GM21619 (cell line): ENCODE data around the gene EPB41L1.

Source experiments
- ATAC-seq: cut with Tn5 transposase; IDR thresholded peaks from one replicate; pipeline ENCODE4 v1.9.1; 2021; ENCODE audit not compliant: unreplicated experiment

Gene EPB41L1

GRCh38 chr20:36154700-36155628, at the start of gene EPB41L1:
TSS of gene EPB41L1 (plus strand) at chr20:36154740. CDS start at chr20:36173778, 19,038 bp downstream.
- no peak for ATAC-seq

GRCh38 chr20:36104856-36105255, 49.7 kb upstream of the EPB41L1 start:
- no peak for ATAC-seq

GRCh38 chr20:36105711-36106226, 48.8 kb upstream of the EPB41L1 start:
- no peak for ATAC-seq

GRCh38 chr20:36106606-36107005, 47.9 kb upstream of the EPB41L1 start:
- no peak for ATAC-seq

GRCh38 chr20:36107881-36108280, 46.7 kb upstream of the EPB41L1 start:
- no peak for ATAC-seq

- ATAC-seq: no peak
Observed at GRCh38 chr20:36109251-36109947, 45.1 kb upstream of the EPB41L1 start.

GRCh38 chr20:36110994-36111393, 43.5 kb upstream of the EPB41L1 start:
- no peak for ATAC-seq

GRCh38 chr20:36112112-36112511, 42.4 kb upstream of the EPB41L1 start:
- no peak for ATAC-seq

GRCh38 chr20:36113036-36113435, 41.5 kb upstream of the EPB41L1 start:
- no peak for ATAC-seq

- ATAC-seq: no peak
Observed at GRCh38 chr20:36113566-36114250, 40.8 kb upstream of the EPB41L1 start.

GRCh38 chr20:36114707-36115106, 39.8 kb upstream of the EPB41L1 start:
- no peak for ATAC-seq

GRCh38 chr20:36115925-36116324, 38.6 kb upstream of the EPB41L1 start:
- ATAC-seq: no peak

- ATAC-seq: no peak
Observed at GRCh38 chr20:36116807-36117441, 37.6 kb upstream of the EPB41L1 start.

GRCh38 chr20:36117638-36118037, 36.9 kb upstream of the EPB41L1 start:
- no peak for ATAC-seq

- no peak for ATAC-seq
Observed at GRCh38 chr20:36118371-36118770, 36.2 kb upstream of the EPB41L1 start.

GRCh38 chr20:36119537-36119936, 35.0 kb upstream of the EPB41L1 start:
- ATAC-seq: no peak

GRCh38 chr20:36120241-36120640, 34.3 kb upstream of the EPB41L1 start:
- ATAC-seq: no peak

GRCh38 chr20:36120991-36121390, 33.5 kb upstream of the EPB41L1 start:
- ATAC-seq: no peak

GRCh38 chr20:36121981-36122930, 32.3 kb upstream of the EPB41L1 start:
- no peak for ATAC-seq

- ATAC-seq: no peak
Observed at GRCh38 chr20:36122931-36123288, 31.6 kb upstream of the EPB41L1 start.
